ENCODE measurements around the gene PVALEF. TPM values are rescaled to one million over a fixed set of nuclear protein-coding genes. Genes with fewer than 3 reads are reported as not detected.

The PVALEF gene
- total and polyA plus RNA-seq, 2 of the 8 experiments (the other 6 are each of a cell fraction or from before 2014, with no cell fraction given): 0.03 TPM; not detected in 1

DNA sequence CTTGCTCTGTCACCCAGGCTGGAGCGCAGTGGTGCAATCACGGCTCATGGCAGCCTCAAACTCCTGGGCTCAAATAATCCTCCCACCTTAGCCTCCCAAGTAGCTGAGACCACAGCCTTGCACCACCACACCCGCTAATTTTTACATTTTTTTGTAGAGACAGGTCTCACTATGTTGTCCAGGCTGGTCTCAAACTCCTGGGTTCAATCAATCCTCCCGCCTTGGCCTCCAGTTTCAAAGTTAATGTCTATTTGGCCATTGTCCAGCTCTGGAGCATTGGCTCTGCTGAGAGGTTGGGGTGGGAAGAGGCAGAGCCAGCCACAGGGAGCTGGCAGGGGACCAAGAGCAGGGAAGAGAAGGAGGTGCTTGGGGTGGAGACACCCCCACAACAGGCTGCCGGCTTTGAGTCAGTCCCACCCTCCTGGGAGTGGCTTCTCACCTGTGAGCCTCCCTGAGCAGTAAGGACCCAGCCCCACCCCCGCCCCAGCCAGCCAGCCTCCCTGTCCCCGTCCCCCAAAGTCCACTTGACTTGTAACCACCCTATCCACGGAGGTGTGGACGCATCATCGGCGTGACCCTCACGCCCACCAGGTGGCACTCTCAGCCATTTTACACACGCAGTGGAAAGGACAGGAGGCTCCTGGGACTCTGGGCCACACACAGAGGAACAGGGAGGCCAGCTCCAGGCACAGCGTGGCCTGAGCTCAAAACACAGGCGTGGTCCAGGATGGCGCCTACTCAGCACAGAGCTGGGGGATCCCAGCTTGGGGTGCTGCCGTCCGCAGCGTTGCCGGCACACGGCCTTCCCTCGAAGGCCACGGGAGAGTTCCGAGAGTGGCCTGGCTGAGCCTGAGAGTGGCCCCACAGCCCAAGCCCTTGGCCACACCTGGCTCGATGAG, 22.8 kb upstream of the PVALEF start (continued):
- TF ChIP-seq, protein P1, sequence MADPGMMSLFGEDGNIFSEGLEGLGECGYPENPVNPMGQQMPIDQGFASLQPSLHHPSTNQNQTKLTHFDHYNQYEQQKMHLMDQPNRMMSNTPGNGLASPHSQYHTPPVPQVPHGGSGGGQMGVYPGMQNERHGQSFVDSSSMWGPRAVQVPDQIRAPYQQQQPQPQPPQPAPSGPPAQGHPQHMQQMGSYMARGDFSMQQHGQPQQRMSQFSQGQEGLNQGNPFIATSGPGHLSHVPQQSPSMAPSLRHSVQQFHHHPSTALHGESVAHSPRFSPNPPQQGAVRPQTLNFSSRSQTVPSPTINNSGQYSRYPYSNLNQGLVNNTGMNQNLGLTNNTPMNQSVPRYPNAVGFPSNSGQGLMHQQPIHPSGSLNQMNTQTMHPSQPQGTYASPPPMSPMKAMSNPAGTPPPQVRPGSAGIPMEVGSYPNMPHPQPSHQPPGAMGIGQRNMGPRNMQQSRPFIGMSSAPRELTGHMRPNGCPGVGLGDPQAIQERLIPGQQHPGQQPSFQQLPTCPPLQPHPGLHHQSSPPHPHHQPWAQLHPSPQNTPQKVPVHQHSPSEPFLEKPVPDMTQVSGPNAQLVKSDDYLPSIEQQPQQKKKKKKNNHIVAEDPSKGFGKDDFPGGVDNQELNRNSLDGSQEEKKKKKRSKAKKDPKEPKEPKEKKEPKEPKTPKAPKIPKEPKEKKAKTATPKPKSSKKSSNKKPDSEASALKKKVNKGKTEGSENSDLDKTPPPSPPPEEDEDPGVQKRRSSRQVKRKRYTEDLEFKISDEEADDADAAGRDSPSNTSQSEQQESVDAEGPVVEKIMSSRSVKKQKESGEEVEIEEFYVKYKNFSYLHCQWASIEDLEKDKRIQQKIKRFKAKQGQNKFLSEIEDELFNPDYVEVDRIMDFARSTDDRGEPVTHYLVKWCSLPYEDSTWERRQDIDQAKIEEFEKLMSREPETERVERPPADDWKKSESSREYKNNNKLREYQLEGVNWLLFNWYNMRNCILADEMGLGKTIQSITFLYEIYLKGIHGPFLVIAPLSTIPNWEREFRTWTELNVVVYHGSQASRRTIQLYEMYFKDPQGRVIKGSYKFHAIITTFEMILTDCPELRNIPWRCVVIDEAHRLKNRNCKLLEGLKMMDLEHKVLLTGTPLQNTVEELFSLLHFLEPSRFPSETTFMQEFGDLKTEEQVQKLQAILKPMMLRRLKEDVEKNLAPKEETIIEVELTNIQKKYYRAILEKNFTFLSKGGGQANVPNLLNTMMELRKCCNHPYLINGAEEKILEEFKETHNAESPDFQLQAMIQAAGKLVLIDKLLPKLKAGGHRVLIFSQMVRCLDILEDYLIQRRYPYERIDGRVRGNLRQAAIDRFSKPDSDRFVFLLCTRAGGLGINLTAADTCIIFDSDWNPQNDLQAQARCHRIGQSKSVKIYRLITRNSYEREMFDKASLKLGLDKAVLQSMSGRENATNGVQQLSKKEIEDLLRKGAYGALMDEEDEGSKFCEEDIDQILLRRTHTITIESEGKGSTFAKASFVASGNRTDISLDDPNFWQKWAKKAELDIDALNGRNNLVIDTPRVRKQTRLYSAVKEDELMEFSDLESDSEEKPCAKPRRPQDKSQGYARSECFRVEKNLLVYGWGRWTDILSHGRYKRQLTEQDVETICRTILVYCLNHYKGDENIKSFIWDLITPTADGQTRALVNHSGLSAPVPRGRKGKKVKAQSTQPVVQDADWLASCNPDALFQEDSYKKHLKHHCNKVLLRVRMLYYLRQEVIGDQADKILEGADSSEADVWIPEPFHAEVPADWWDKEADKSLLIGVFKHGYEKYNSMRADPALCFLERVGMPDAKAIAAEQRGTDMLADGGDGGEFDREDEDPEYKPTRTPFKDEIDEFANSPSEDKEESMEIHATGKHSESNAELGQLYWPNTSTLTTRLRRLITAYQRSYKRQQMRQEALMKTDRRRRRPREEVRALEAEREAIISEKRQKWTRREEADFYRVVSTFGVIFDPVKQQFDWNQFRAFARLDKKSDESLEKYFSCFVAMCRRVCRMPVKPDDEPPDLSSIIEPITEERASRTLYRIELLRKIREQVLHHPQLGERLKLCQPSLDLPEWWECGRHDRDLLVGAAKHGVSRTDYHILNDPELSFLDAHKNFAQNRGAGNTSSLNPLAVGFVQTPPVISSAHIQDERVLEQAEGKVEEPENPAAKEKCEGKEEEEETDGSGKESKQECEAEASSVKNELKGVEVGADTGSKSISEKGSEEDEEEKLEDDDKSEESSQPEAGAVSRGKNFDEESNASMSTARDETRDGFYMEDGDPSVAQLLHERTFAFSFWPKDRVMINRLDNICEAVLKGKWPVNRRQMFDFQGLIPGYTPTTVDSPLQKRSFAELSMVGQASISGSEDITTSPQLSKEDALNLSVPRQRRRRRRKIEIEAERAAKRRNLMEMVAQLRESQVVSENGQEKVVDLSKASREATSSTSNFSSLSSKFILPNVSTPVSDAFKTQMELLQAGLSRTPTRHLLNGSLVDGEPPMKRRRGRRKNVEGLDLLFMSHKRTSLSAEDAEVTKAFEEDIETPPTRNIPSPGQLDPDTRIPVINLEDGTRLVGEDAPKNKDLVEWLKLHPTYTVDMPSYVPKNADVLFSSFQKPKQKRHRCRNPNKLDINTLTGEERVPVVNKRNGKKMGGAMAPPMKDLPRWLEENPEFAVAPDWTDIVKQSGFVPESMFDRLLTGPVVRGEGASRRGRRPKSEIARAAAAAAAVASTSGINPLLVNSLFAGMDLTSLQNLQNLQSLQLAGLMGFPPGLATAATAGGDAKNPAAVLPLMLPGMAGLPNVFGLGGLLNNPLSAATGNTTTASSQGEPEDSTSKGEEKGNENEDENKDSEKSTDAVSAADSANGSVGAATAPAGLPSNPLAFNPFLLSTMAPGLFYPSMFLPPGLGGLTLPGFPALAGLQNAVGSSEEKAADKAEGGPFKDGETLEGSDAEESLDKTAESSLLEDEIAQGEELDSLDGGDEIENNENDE (IDR thresholded peaks at IDR 0.05; ENCODE audit: insufficient replicate concordance, low read length): no peak
